ENCODE results near the gene TNNT2. TPM values are rescaled to one million over a fixed set of nuclear protein-coding genes. Genes with fewer than 3 reads are reported as not detected.

The TNNT2 gene
- total and polyA plus RNA-seq, 7 donors, result 0.52 to 26.6 (median 5.7) TPM

GRCh38 chr1:201330541-201330940 lies 46.9 kb downstream of the TNNT2 start:
- 96 to 99% (median 97%) methylated on average over 2 of the region's 2 CpGs for WGBS, 3 donors
- DNase-seq, result no peak
- TF ChIP-seq CTCF (IDR thresholded peaks at IDR 0.05), result no peak
- Histone ChIP-seq H3K4me1 (peaks cover 6% of the 10 kb centered on the region), H3K9me3 (no peaks in the 10 kb centered on the region), H3K27me3 (ENCODE audit: insufficient read depth in 3 of 3, low read length in 2 of 3) (no peaks in the 10 kb centered on the region), H3K36me3 (ENCODE audit: insufficient read depth in 1 of 2, low read depth in 1 of 2) (no peaks in the 10 kb centered on the region), H3K27ac (no peak overlapping the region), H3K4me3 (no peak overlapping the region)
- no peak for ATAC-seq
- intact Hi-C loops (cut with DNase I), result no loop called here

- DNase-seq (no peak), ATAC-seq (peak in 3 of 4 donors; percentile 34 to 43 (median 41))
- no peak overlapping the region for H3K4me3 ChIP-seq
- H3K36me3 ChIP-seq (ENCODE audit: insufficient read depth in 1 of 2, low read depth in 1 of 2), result no peaks in the 10 kb centered on the region
- intact Hi-C loops (cut with DNase I), result no loop called here
- no peaks in the 10 kb centered on the region for H3K27me3 ChIP-seq (ENCODE audit: insufficient read depth in 3 of 3, low read length in 2 of 3)
- WGBS, 3 donors, result 73 to 91% (median 83%) methylated on average over 4 of the region's 4 CpGs
- H3K9me3 ChIP-seq, result no peaks in the 10 kb centered on the region
- TF ChIP-seq CTCF (IDR thresholded peaks at IDR 0.05), result no peak
- H3K4me1 ChIP-seq, result peaks cover 6% of the 10 kb centered on the region
- no peak overlapping the region for H3K27ac ChIP-seq
These were observed 47.7 kb downstream of the TNNT2 start for GRCh38 chr1:201329801-201330200.

GRCh38 chr1:201329286-201329685 lies 48.2 kb downstream of the TNNT2 start:
- intact Hi-C loops (cut with DNase I), result no loop called here
- TF ChIP-seq CTCF (IDR thresholded peaks at IDR 0.05), result no peak
- 12 to 40% (median 27%) methylated on average over 2 of the region's 2 CpGs for WGBS, 3 donors
- peak; percentile 17 to 80 (median 69) for ATAC-seq
- no peak for DNase-seq
- H3K4me3 ChIP-seq, result no peak overlapping the region
- peaks cover 6% of the 10 kb centered on the region for H3K4me1 ChIP-seq
- no peaks in the 10 kb centered on the region for H3K9me3 ChIP-seq
- no peak overlapping the region for H3K27ac ChIP-seq
- no peaks in the 10 kb centered on the region for H3K27me3 ChIP-seq (ENCODE audit: insufficient read depth in 3 of 3, low read length in 2 of 3)
- H3K36me3 ChIP-seq (ENCODE audit: insufficient read depth in 1 of 2, low read depth in 1 of 2), result no peaks in the 10 kb centered on the region

DNA sequence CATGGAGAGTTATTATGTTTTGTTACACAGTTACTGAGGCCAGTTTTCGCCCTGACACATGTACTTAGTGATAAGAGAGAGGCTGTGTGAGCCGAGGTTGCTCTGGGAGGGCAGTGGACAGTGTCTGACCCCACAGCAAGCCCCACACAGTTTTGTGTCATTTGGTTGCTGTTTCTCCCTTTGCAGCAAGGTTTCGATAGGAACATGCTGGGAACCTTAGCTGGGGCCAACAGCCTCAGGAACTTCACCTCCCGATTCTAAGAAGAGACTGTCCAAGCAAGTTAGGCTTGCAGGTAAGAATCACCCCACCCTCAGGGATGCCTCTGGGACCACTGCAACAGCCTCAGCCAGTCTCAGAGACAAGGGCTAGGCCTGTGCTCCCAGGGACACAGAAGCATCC lies 48.9 kb downstream of the TNNT2 start:
- Histone ChIP-seq H3K27ac (no peak overlapping the region), H3K4me3 (no peak overlapping the region), H3K9me3 (no peaks in the 10 kb centered on the region), H3K36me3 (ENCODE audit: insufficient read depth in 1 of 2, low read depth in 1 of 2) (no peaks in the 10 kb centered on the region), H3K27me3 (ENCODE audit: insufficient read depth in 3 of 3, low read length in 2 of 3) (no peaks in the 10 kb centered on the region), H3K4me1 (peaks cover 6% of the 10 kb centered on the region)
- DNase-seq, result no peak
- TF ChIP-seq CTCF (IDR thresholded peaks at IDR 0.05), result no peak
- 86 to 91% (median 87%) methylated on average over 4 of the region's 4 CpGs for WGBS, 3 donors
- ATAC-seq, result no peak
- intact Hi-C loops (cut with DNase I), result no loop called here

GRCh38 chr1:201327687-201328240 lies 49.7 kb downstream of the TNNT2 start:
- ATAC-seq (no peak), DNase-seq (no peak)
- WGBS, 3 donors, result 93 to 98% (median 95%) methylated on average over 7 of the region's 7 CpGs
- H3K27me3 ChIP-seq (ENCODE audit: insufficient read depth in 3 of 3, low read length in 2 of 3), result no peaks in the 10 kb centered on the region
- TF ChIP-seq CTCF (IDR thresholded peaks at IDR 0.05), result no peak
- H3K4me3 ChIP-seq, result no peak overlapping the region
- intact Hi-C loops (cut with DNase I), result no loop called here
- peaks cover 6% of the 10 kb centered on the region for H3K4me1 ChIP-seq
- no peaks in the 10 kb centered on the region for H3K36me3 ChIP-seq (ENCODE audit: insufficient read depth in 1 of 2, low read depth in 1 of 2)
- H3K27ac ChIP-seq, result no peak overlapping the region
- no peaks in the 10 kb centered on the region for H3K9me3 ChIP-seq
